Astrocyte (in vitro differentiated cells and primary cell): ENCODE measurements around the gene PPIG.

Experiments used
- EZH2 ChIP-seq: IDR thresholded peaks from 2 replicates; pipeline ENCODE4 v1.6.1; 2012; ENCODE audit warnings: mild to moderate bottlenecking, low read length, inconsistent platforms; ENCODE audit not compliant: insufficient read depth
- TF ChIP-seq, protein P1 (sequence below): IDR thresholded peaks from 2 replicates; pipeline ENCODE4 v1.5.1; 2011; ENCODE audit warnings: low read depth, mild to moderate bottlenecking, inconsistent platforms, low read length, moderate library complexity; ENCODE audit not compliant: insufficient read depth

DNA sequence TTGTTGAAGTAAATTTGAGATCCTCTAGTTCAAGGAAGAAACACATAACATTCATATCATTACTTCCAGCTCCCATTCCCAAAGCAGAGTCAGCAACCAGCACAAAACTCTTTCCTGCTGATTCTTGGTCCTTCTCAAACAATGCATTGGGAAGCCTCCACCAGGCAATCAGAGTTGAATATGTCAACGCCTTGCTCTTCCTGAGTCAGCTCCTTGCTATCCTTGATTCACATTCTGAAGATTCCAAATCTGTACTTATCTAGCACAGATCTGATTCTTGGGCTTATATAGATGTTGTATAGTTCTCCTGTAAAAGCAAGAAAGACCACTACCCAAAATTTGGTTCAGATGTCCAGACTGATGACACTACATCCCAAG, 80.4 kb downstream of the PPIG start:
- TF ChIP-seq, protein P1, sequence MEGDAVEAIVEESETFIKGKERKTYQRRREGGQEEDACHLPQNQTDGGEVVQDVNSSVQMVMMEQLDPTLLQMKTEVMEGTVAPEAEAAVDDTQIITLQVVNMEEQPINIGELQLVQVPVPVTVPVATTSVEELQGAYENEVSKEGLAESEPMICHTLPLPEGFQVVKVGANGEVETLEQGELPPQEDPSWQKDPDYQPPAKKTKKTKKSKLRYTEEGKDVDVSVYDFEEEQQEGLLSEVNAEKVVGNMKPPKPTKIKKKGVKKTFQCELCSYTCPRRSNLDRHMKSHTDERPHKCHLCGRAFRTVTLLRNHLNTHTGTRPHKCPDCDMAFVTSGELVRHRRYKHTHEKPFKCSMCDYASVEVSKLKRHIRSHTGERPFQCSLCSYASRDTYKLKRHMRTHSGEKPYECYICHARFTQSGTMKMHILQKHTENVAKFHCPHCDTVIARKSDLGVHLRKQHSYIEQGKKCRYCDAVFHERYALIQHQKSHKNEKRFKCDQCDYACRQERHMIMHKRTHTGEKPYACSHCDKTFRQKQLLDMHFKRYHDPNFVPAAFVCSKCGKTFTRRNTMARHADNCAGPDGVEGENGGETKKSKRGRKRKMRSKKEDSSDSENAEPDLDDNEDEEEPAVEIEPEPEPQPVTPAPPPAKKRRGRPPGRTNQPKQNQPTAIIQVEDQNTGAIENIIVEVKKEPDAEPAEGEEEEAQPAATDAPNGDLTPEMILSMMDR = no peak
- no peak for TF ChIP-seq EZH2
